Measurements from ENCODE around the gene CFAP46. TPM values are rescaled to one million over a fixed set of nuclear protein-coding genes. Genes with fewer than 3 reads are reported as not detected.
A peak's percentile ranks its signal among the peaks of the same experiment; 100 is the strongest.

Gene CFAP46
- total RNA-seq, 1 donor from 2014 or later: 1.5 TPM

DNA sequence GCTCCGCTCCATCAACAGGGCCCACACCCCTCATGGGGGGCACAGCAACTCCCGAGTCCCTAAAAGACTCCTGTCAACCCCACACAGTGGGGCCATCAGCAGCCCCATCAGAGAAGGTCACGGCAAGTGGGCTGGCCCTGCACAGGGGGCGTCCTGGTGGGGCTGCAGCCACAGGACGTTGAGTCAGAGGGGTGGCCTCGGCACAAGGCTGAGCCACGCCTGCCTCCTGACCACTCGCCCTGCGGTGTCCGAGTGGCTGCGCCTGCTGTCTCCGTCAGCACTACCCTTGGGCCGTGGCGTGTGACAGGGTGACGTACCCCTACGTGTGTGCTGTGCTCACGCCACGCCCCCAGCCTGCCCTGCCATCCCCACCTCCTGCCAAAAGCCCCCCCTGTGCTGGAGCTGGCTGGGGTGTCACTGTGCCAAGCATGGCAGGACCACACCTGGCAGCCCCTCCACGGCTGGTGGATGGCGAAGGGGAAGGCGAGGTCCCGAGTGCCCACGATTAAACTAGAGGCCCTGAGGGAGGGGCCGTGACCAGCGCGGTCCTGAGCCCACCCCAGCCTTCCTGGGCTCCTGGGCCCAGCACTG is 130.4 kb downstream of the CFAP46 start:
- no peak for DNase-seq
- no peak for ATAC-seq
- intact Hi-C loops (cut with micrococcal nuclease): no loop called here

- ATAC-seq (no peak), DNase-seq (no peak)
- intact Hi-C loops (cut with micrococcal nuclease): no loop called here
These were observed 131.3 kb downstream of the CFAP46 start for GRCh38 chr10:132810807-132811700.

GRCh38 chr10:132810141-132810806 is 132.1 kb downstream of the CFAP46 start:
- intact Hi-C loops (cut with micrococcal nuclease): no loop called here
- DNase-seq: no peak

GRCh38 chr10:132809232-132810140 is 132.9 kb downstream of the CFAP46 start:
- intact Hi-C loops (cut with micrococcal nuclease): no loop called here
- ATAC-seq (no peak), DNase-seq (no peak)

More at GRCh38 chr10:132810141-132810806, 132.1 kb downstream of the CFAP46 start:
- no peak for ATAC-seq

DNA sequence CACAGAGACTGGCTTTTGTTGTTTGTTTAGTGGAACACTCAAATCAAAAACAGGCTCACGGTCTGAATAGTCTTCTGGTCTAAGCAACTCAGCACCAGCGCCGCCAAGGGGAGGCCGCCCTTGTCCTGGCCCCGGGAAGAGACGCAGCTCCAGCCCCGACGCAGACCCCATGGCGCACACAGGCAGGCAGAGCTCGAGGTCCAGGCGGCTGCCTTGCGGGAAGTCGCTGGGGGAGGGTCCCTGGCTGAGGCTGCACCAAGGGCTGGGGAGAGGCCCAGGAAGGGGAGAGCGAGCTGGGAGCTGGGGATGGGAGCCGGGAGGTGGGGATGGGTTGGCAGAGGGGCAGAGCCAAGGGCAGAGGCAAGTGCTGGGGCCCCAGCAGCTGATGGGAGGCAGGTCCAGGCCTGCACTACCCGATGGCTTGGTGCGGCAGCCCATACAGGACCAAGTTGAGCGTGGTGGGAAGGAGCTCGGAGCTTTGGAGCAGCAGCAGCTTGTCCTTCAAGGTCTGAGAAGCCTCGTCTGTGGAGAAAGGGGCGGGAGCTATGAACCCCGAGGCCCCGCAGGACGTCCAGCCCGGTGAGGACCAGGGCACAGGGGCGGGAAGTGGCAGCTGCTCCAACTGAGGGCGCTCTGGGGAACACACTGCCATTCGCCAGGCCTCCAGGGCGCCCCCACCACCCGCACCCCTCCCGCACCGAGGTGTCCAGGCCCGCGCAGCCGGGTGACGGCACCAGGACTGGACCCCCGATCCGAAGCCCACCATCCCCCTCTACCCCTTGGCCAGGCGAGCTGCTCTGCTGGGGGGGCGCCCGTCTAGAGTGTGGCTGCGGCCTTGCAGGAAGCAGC is 133.8 kb downstream of the CFAP46 start:
- no peak for ATAC-seq
- intact Hi-C loops (cut with micrococcal nuclease): no loop called here
- no peak for DNase-seq

DNA sequence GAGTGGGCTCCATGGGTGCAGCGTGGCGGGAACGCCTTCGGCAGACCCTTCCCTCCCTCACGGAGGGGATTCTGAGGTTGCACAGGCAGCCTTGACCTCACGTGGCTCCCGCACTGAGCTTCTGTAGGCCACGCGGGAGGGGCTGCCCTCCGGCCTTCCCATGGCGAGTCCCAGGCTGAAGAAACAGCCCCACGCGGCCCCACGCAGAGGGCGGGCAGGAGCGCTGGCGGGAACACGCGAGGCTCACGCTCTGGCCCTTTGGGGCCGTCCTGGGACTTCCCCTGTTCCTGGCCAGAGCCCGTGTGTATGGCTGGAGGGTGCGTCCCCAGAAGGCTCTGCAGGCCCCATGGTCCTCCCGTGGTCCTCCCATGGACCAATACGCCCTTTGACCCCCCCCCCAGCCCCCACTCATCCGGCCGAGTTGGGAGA is 134.7 kb downstream of the CFAP46 start:
- no peak for DNase-seq

DNA sequence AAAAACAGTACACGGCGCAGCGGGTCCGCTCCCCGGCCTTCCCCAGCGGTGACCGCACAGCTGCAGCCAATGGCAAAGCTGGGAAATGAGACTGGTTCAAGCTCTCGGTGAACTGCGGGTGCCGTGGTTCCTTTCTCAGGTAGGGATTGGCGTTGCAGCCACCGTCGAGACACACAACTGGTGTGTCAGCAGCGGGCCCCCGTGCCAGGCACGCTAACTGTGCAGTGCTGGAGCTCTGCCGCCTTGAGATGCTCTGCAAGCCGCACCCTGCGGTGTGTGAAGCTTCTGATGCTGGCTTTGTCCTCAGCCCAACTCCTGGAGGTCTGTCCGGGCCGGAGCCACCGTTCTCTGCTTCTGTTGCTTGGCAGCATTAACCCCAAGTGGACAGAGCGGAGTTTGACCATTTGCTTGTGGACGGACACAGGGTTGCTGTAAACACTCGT is 135.8 kb downstream of the CFAP46 start:
- DNase-seq (no peak), ATAC-seq (no peak)
- intact Hi-C loops (cut with micrococcal nuclease): no loop called here

More for the DNA sequence above, 134.7 kb downstream of the CFAP46 start:
- no peak for ATAC-seq
- intact Hi-C loops (cut with micrococcal nuclease): no loop called here

GRCh38 chr10:132806110-132806509 is 136.3 kb downstream of the CFAP46 start:
- DNase-seq (no peak), ATAC-seq (no peak)
- intact Hi-C loops (cut with micrococcal nuclease): no loop called here

- intact Hi-C loops (cut with micrococcal nuclease): no loop called here
- ATAC-seq: no peak
- peak; percentile 7 for DNase-seq
These were observed 136.8 kb downstream of the CFAP46 start for GRCh38 chr10:132805599-132805998.

DNA sequence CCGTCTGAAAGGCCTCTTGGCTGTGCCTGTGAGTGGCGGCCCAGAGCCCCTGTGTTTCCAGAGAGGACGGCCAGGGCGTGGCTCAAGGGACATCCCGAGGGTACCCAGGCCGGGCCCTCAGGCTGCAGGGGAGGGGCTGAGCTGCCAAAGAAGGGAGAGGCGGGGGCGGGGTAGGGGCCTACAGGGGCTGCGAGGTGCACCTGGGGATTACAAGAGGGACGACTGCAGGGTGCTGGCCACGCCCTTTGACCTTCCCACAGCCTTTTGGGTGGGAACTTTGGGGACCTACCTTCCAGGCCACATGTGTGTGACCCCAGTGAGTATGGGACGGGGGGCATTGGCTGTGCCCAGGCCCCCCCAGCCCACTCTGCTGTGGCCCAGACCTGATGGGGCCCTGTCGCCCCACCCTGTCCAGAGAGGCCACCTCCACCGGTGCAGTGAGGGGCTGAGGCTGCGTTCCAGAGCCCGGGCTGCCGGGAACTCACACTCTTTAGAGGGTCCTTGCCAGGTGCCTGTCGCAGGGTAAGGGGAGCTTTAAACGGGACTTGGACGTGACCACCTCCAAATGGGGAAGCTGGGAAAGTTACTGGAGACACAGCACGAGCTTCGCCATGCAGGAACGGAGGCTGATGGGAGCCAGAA is 137.5 kb downstream of the CFAP46 start:
- intact Hi-C loops (cut with micrococcal nuclease): no loop called here
- DNase-seq: peak; percentile 5
- ATAC-seq: no peak

DNA sequence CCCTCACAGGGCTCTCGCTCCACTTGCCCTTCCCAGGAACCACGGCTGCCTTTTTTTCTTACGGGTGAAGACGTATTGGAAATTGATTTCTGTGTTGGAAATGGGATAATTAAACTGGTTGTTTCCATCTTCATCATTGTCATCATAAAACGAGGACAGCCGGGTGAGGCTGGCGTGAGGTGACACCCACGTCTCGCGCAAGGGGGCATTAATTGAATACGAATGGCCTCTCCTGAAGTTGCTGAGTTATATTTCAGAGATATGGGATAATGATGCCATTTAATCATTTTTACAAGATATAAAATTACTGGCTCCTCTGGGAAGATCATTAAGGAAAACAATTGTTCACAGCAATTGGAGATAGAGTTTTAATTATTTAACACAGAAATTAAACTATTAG is 138.1 kb downstream of the CFAP46 start:
- ATAC-seq (no peak), DNase-seq (no peak)
- intact Hi-C loops (cut with micrococcal nuclease): no loop called here

GRCh38 chr10:132803416-132804210 is 138.8 kb downstream of the CFAP46 start:
- intact Hi-C loops (cut with micrococcal nuclease): no loop called here
- ATAC-seq (no peak), DNase-seq (no peak)

DNA sequence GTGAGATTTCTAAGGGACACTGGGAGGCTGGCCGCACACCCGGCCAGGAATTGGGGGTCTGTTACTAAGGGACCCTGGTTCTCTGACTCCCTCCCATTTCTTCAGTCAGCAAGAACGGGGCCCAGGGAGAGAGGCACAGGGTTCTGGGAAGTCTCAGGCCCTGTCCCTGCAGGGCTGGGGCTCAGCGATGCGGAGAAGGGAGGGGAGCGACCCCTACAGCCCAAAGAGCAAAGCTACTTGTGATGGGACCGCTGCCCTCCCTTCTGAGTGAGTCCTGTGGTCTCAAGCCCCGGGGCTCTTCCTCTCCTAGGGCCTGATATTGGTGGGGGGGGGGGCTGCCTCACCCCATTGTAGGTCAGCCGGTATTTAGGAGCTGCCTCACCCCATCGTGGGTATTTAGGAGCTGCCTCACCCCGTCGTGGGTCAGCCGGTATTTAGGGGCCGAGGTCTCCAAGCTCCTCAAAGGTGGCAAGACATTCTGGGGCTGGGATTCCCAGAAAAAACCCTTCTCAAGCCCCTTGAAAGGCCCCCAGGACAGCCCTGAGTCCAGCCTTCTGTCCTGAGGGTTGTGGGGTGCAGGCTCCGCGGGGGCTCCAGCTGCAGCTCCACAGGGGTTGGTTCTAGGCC is 139.6 kb downstream of the CFAP46 start:
- ATAC-seq (no peak), DNase-seq (no peak)
- intact Hi-C loops (cut with micrococcal nuclease): no loop called here

DNA sequence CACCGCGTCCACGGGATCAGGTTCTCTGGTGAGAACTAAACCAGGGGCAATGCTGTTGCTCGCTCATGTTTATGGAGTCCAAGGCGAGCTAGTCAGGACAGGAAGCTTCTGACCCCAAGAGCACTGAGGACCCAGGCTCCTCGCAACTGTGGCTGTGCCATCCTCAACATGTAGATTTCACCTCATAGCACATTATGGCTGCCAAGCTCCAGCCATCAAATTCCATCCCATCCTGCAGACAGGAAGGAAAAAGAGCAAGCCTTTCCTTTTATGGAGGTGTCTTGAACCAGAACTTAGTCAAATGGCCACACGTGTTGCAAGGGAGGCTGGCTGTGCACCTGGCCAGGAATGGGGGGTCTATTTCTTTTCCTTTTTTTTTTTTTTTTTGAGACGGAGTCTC is 140.3 kb downstream of the CFAP46 start:
- intact Hi-C loops (cut with micrococcal nuclease): no loop called here
- ATAC-seq (no peak), DNase-seq (no peak)

GRCh38 chr10:132799865-132800264 is 142.5 kb downstream of the CFAP46 start:
- DNase-seq (no peak), ATAC-seq (no peak)
- intact Hi-C loops (cut with micrococcal nuclease): no loop called here

DNA sequence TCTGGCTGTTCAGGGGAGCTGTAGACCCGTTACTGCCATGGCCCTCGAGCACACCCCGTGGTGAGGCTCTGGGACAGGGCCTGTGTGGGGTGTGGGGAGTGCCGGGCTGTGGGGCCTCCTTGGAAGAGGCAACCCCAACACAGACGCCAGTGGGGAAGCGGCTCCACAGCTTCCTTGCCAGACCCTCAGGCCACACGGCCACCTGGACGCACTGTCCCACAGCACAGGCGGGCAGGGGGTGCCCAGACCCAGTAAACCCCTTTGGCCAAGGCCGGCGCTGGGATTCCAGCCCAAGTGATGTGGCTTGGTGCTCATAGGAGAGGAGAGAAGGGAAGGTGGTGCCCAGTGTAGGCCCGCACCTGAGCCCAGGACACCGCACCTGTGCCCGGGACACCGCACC is 143.5 kb downstream of the CFAP46 start:
- ATAC-seq: no peak
- DNase-seq: no peak
- intact Hi-C loops (cut with micrococcal nuclease): no loop called here

- ATAC-seq (no peak), DNase-seq (no peak)
- intact Hi-C loops (cut with micrococcal nuclease): no loop called here
These were observed 144.0 kb downstream of the CFAP46 start for GRCh38 chr10:132798403-132798802.
